DOHH2 (cell line): ENCODE results near the gene ZFAND2A.

ENCODE experiments used
- EZH2phosphoT487 ChIP-seq: fragments of 200-600 bp; sonication (generic); IDR thresholded peaks from 2 replicates; pipeline ENCODE4 v1.6.1; 2017; ENCODE audit warnings: borderline replicate concordance, mild to moderate bottlenecking, antibody characterized with exemption, low read length, moderate library complexity, mixed read lengths
- TF ChIP-seq, protein P1 (sequence below): fragments of 200-600 bp; sonication (generic); IDR thresholded peaks from one replicate; pipeline ENCODE4 v1.5.1; 2014; ENCODE audit warnings: antibody characterized with exemption, mild to moderate bottlenecking, low read depth, low read length; ENCODE audit not compliant: poor library complexity, severe bottlenecking

DNA sequence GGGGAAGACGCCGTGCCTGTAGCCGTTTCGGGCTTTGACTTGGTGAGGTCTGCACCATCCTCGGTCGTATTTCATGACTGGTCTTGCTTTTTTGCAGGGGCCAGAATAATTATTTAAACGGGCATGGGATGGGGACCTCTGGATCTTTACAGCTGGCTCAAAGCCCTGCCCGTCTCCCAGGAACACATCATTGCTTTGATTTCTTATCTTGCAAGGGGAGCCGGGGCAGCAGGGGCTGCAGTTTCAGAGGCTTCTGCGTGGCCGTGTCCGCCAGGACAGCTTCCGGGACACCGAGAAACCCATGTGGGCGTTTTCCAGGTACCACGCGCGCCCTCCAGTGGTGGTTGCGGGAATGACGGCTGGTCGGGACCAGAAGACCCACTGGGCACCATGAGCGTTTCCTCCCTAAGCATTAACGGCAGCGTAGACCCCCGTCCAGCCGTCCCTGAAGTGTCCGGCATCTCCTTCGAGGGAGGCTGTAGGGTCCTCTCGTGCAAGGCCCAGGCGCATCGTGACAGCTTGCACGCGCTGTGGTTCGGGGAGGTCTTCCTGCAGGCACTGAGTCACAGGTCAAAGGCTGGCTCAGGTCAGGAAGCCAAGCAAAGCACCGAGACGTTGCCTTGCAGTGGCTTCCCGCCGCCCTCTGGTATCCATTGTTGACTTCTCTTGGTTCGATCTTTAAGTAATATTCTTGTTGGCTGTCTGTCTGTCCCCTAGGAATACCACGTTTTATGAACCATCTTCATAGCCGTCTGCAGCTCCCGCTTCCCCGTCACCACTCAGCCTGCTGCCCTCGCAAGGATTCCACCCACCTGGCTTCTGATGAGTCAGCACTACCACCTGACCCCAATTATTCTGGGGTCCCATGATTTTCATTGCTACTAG lies 16.2 kb upstream of the ZFAND2A start:
- TF ChIP-seq, protein P1, sequence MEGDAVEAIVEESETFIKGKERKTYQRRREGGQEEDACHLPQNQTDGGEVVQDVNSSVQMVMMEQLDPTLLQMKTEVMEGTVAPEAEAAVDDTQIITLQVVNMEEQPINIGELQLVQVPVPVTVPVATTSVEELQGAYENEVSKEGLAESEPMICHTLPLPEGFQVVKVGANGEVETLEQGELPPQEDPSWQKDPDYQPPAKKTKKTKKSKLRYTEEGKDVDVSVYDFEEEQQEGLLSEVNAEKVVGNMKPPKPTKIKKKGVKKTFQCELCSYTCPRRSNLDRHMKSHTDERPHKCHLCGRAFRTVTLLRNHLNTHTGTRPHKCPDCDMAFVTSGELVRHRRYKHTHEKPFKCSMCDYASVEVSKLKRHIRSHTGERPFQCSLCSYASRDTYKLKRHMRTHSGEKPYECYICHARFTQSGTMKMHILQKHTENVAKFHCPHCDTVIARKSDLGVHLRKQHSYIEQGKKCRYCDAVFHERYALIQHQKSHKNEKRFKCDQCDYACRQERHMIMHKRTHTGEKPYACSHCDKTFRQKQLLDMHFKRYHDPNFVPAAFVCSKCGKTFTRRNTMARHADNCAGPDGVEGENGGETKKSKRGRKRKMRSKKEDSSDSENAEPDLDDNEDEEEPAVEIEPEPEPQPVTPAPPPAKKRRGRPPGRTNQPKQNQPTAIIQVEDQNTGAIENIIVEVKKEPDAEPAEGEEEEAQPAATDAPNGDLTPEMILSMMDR, result peak; percentile 99
- TF ChIP-seq EZH2phosphoT487, result no peak
